Coronary artery (tissue), 2 donors: ENCODE measurements around the gene ZNF764.

Source experiments
- DNase-seq: peaks from one replicate; pipeline ENCODE4 v3.0.0-alpha.2; 2017; ENCODE audit warnings: low spot score
- H3K27ac ChIP-seq, 2 donors: fragments of 200-600 bp; sonication (generic); one replicate each; pipeline ENCODE4 v1.5.1; 2016 to 2019
- H3K4me3 ChIP-seq: fragments of 200-600 bp; sonication (generic); 2 replicates; pipeline ENCODE4 v1.5.1; 2016; ENCODE audit warnings: mild to moderate bottlenecking, moderate library complexity
- CTCF ChIP-seq: fragments of 200-600 bp; sonication (generic); IDR thresholded peaks from one replicate; pipeline ENCODE4 v1.5.1; 2019; ENCODE audit warnings: antibody characterized with exemption

The ZNF764 gene

GRCh38 chr16:30528799-30529457 is 29.2 kb downstream of the ZNF764 start:
- no peak overlapping the region for H3K27ac ChIP-seq
- peak; percentile 64 for DNase-seq
- no peak for TF ChIP-seq CTCF

DNA sequence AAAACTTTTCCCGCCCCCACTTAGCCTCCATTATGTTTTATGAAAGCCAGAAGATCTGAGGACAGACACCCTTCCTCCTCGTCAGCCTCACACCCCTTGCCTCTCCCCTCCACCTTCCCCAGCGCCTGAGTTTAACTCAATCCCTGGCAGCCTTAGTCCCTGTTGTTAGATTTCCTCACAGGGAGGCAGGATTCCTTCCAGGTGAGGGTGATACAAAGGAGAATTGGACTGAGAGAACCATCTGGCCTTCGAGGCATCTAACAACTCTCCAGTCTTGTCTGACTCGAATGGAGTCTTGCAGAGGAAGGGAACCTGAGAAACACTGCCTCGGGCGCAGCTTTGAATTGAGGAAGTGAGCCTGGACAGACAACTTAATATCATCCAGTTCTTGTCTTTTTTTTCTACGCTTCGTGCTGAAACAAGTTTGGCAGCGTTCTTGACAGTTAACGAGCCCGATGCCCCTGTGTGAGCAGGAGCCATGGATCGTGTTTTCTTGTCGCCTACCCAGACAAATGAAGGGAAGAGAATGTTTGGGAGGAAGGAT is 30.5 kb downstream of the ZNF764 start:
- Histone ChIP-seq H3K4me3 (peak overlapping the region; percentile 79), H3K27ac (peak overlapping the region; percentile 88 to 97)
- TF ChIP-seq CTCF = no peak
- no peak for DNase-seq

More at GRCh38 chr16:30528799-30529457, 29.2 kb downstream of the ZNF764 start:
- H3K4me3 ChIP-seq = no peak overlapping the region

DNA sequence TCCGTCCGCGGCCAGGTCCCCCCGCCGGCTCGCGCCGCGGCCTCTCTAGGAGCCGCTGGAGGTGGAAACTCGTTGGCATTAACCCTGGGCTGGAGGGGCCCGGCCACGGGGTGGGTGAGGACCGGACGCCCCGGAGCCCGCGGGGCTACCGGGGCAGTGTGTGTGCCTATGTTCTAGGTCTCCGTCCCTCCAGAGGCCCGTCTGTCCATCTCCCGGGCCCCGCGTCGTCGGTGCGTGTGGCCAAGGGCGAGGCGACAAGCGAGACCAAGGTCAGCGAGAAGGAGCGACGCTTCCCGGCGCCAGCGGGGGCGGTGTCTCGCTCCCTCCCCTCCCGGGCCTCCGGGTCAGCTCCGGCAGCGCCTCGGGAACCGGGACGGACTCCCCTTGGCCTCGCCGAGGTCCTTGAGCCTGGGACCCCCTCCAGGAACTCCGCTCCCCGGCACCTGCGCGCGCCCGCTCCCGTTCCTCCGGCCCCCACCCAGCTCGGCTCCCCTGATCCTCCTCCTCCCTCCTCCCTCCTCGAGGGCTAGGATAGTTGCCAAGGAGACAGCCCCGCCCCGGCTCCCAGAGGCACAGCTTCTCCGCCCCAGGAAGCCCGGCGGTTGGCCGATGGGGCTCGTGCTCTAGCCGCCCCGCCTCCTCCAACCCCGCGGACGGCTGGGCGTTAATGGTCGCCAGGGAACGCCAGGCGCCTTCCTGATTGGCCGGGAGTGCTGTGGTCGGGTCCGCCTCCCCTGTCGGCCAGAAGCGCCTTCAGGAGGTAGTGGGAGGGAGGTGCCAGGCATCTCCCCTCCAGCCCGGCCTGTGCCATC is 31.1 kb downstream of the ZNF764 start:
- peak overlapping the region; percentile 88 to 97 for H3K27ac ChIP-seq
- peak; percentile 29 for TF ChIP-seq CTCF
- peak; percentile 99 for DNase-seq

DNA sequence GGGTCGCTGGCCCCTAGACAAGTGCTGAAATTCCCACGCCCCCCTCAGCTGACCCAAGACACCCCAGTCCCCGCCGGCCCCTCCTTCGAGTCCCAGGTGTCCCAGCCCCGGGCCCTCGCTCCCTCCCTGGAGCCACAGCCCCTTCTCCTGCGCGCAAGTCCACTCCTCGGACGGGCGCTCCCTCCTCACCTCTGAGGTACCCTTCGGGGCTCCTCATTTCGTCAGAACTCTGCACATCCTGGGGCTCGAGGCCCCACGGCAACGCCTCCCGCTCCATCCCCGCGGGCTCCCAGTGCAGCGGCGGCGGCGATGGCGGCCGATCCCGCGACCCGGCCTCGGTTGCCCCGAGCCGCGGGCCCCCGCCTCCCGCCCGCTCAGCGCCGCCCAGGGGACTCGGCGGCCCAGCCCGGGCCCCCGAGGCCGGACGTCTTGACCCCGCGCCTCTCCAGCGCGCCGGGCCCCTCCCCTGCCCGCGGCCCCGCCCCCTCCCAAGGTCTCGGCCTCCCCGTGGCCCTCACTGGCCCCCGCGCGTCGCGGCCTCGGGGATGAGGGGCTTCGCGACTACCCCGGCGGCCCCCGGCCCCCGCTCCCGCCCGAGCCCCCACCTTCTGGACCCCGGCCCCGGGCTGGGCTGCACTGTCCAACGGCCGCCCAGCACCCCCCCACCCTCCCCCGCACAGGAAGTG is 31.9 kb downstream of the ZNF764 start, which contains the start of gene ZNF768:
ZNF768 (minus strand) TSS at position 430 of the 686 bp plus-strand sequence; CDS start at position 277, 153 bp downstream.
- DNase-seq = no peak
- Histone ChIP-seq H3K27ac (peak within 1 kb of the TSS; percentile 88 to 97), H3K4me3 (peak within 1 kb of the TSS; percentile 79)
- TF ChIP-seq CTCF = no peak

More for the DNA sequence above, 31.1 kb downstream of the ZNF764 start:
- peak overlapping the region; percentile 79 for H3K4me3 ChIP-seq

GRCh38 chr16:30525844-30526136 is 32.4 kb downstream of the ZNF764 start:
- peak overlapping the region; percentile 79 for H3K4me3 ChIP-seq
- DNase-seq = no peak
- no peak for TF ChIP-seq CTCF
- peak overlapping the region; percentile 88 to 97 for H3K27ac ChIP-seq

DNA sequence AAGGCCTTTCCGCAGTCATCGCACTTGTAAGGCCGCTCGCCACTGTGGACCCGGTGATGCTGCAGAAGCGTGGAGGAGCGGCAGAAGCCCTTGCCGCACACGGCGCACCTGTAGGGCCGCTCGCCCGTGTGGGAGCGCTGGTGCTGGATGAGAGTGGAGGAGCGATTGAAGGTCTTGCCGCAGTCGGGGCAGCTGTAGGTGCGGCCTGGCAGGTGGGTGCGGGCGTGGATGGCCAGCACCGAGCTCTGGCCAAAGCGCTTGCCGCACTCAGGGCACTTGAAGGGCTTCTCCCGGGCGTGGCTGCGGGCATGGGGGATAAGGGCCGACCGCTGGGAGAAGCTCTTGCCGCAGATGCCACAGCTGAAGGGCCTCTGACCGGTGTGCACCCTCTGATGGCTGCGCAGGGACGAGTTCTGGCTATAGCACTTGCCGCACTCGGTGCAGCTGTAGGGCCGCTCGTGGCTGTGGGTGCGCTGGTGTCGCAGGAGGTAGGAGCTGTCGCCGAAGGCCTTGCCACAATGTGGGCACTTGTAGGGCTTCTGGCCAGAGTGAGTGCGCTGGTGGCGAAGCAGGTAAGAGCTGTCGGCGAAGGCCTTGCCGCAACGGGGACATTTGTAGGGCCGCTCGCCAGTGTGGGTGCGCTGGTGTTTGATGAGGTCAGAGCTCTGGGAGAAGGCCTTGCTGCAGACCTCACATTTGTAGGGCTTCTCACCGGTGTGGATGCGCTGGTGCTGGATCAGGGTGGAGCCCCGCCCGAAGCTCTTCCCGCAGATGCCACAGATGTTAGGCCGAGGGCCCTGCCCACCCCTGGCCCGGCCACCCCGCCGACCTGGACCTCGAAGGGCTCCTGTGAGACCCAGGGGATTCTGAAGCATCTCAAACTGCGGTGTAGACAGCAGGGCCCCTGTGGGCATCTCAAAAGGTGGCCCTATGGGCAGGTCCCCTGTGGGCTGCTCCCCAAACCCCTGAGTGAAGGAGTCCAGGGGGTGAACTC is 33.3 kb downstream of the ZNF764 start:
- no peak for DNase-seq
- no peak overlapping the region for H3K27ac ChIP-seq
- no peak for TF ChIP-seq CTCF
- no peak overlapping the region for H3K4me3 ChIP-seq
